HG03280 (cell line): ENCODE data around the gene PYGL.
"Not testable (repeated sequence)": the region's sequence is repeated elsewhere in the genome, so short reads cannot be mapped to it uniquely, and the experiment has no call there.

Experiments used
- ATAC-seq: cut with Tn5 transposase; IDR thresholded peaks from one replicate; pipeline ENCODE4 v1.9.1; 2021; ENCODE audit warnings: mild to moderate bottlenecking, moderate library complexity; ENCODE audit not compliant: unreplicated experiment

PYGL gene

DNA sequence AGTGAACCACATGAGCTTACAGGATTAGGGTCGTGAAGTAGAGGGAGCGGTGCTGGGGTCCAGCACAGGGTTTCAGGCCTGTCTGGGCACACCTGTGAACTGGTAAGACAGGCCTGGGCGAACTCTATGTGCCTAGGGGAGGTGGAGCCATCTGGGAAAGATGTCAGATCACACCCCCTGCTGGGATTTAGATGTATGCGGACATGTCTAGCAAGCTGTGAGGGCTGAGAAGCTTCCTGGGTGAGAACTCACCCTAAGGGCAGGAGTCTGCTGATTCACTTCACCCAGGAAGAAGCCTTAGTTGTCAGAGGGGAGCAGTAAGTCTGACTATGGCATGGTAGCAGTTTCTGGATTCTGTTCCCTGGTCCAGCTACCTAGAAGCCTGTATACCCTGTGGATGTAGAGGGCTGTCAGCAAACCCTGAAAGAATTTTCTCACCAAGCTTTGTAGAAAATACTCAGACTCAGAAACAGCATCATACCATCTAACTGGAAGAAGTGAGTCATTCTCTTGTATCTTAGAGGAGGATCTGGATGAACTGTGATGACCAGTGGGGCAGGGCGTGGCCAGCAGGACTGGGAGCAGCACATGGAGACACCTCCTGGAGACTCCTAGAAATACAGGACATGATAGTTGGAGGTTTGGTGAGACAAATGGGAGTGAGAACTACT lies 11.2 kb upstream of the PYGL start:
- no peak for ATAC-seq

- no peak for ATAC-seq
Observed at GRCh38 chr14:50954811-50955372, 10.6 kb upstream of the PYGL start.

DNA sequence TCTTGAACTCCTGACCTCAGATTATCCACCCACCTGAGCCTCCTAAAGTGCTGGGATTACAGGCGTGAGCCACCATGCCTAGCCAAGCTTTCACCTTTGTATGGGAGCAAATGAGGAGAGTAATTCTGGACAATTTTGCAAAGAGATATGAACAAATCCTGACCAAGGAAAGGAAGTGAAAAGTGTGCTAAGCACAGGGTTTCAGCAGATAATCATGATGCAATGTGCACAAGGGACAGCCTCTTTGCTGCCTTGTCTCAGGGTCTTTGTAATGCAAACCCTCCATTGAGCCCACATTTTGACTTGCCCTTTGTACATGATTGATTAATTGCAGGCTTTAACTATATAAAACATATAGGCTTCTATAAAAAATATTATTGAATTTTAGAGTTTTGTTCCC lies 9.2 kb upstream of the PYGL start:
- ATAC-seq = no peak

DNA sequence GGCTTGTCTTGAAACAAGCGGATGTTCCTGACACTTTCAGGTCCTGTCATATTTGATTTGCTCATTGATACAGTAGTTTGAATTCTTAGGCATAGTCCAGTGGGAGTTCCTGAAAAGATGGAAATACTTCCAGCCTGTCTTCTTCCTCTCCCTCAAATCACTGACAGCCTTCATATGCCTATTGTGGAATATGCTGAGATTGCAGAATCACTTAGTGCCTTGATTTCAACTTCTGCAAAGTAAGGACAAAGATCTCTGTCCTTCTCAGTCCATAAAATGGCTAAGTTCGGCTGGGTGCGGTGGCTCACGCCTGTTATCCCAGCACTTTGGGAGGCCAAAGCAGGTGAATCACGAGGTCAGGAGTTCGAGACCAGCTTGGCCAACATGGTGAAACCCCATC lies 6.7 kb upstream of the PYGL start:
- ATAC-seq = no peak

DNA sequence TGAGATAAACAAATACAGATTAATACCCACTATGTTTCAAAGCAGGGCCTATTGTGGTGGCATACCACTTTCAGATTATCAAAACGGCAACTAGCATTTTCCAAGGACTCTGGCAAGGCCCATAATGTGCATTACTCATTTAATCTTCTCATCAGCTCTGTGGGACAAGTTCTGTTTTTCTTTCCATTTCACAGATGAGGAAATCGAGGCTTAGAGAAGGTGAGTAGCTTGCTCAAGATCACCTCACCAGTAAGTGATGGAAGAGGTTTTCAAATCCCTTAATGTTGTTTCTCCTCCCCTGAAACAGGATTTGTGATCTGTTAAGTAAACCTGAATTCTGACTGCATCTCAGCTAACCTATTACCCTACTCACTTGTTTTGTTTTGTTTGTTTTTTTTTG lies 3.9 kb upstream of the PYGL start:
- no peak for ATAC-seq

DNA sequence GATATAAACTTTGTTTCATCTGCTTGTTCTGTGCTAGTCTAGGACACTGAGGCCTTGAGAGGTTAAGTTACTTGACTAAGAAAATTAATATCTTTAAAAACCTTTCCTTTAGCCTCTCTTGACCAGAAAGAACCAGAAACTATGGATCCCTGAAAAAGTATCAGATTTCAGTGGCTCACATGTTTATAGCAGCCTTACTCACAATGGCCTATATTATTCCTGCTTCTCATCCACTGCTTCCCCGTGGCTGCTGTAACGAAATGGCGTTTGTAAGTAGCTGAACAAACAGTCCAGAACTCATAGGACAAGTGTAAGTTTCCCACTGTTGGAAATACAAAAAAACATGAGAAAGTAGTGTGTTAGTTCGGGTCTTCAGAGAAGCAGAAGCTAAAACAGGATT lies 3.2 kb upstream of the PYGL start:
- ATAC-seq = no peak

- ATAC-seq = no peak
Observed at GRCh38 chr14:50946234-50946935, 2.1 kb upstream of the PYGL start.

DNA sequence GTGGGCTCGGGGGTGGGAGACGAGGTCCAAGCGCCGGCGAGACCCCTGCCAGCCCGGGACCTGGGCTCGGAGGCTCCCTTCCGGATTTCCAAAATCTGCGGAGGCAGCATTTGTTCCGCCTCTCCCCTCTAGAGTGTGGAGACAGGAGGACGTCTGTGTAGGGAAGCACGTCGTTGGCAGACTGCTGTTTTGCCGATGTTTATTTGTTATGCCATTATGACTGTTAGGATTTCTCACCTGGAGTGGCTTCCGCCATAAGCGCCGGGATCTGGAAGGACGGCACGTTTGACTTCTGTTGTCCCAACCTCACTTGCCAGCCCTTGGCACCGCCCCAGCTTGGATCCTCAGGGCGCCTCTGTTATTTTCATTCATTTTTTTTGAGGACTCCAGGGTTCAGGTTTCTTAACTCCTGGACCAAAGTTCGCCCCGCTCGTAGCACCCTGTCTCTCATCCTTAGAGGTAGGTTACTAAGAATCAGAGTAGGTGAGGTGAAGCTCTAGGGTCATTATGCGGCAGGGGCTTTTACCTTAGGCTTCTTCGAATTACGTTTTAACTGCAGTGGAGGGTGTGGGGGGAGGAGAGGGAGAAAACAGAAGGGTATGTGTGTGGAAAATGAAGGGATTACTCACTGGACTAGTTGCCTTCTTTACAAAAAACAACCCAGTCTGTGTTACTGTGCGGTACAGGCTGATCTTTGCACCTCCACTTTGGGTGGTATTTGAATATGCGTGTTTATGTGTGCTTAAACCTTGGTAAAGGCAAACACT lies 547 bp upstream of the PYGL start:
- no peak for ATAC-seq

DNA sequence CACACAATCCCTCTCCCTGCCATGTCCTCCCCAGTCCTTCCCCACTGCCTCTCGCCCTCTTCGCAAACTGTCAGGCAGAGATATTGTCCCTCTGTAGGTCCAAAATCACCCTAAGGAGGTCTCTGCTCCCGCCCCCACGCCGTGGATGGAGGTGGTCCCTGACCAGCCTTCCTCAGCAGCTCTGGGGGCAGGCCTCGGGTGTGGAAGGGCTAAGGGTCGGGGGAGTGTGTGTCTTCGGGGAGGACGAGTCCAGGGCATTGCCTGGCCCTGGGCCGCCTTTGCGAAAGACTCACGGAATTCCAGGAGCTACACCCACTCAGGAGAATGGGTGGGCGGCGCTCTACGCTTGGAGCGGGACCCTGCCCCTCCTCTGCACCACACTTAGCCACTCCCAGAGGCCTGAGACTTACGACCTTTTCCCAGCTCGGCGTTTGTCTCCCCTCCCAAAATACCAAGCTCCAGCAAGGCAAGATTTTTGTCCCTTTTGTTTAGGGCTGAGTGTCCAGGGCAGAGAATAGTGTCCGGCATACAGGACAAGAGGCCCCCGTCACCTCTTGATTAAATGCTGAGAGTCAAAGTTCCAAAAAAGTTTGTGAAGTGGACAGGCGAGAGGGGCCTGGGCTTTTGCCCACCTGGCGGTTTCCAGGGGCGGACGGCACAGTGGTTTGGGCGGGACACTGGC lies 881 bp downstream of the PYGL start:
- no peak for ATAC-seq

DNA sequence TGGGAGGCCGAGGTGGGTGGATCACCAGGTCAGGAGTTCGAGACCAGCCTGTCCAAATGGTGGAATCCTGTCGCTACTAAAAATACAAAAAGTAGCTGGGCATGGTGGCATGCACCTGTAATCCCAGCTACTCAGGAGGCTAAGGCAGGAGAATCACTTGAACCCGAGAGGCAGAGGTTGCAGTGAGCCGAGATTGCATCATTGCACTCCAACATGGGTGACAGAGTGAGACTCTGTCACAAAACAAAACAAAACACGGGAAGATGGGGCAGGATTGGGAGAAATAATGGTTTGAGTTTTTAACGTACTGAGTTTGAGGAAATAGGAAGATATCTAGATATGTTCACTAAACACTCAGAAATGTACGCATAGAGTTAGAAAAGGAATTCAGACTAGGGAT lies 2.6 kb downstream of the PYGL start:
- not testable (repeated sequence) for ATAC-seq

DNA sequence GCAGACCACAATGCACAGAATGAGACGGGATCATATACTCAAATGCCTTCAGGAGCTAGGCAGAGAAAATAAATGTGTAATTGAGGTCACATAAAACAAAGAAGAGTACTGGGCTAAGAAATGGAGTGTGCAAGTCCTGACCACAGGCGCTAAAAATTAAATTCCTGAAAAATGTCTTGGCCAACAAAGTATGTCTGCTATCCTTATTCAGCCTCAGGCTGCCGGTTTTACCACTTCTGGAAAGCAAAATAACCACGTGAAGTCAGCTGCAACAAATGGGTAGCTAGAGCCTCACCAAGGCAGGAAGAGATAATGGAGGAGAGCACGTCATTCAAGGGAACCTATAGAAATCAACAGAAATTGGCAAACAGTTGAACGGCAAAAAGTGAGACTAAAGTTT lies 3.1 kb downstream of the PYGL start:
- ATAC-seq = no peak

GRCh38 chr14:50937800-50938199 lies 6.5 kb downstream of the PYGL start:
- ATAC-seq = no peak

- ATAC-seq = no peak
Observed at GRCh38 chr14:50937325-50937724, 7.0 kb downstream of the PYGL start.

DNA sequence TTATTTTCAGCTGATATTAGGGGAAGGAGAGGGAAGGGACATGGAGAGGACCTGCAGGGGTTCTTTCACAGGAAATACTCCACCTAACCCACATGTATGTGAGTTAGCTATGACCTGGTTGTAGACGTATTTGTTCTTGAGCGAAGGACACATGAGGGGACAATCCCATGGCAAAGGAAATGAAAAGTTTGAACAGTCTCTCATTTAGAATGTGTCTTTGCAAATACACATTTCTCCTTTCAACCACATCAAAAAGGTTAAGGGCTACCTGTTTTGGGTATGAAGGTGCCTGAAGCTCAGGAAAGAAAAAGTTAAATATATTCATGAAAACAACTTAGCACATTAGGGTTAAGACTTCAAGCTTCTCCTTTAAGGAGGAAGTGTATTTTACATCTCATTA lies 7.4 kb downstream of the PYGL start:
- no peak for ATAC-seq

GRCh38 chr14:50936016-50936340 lies 8.3 kb downstream of the PYGL start:
- ATAC-seq = no peak

DNA sequence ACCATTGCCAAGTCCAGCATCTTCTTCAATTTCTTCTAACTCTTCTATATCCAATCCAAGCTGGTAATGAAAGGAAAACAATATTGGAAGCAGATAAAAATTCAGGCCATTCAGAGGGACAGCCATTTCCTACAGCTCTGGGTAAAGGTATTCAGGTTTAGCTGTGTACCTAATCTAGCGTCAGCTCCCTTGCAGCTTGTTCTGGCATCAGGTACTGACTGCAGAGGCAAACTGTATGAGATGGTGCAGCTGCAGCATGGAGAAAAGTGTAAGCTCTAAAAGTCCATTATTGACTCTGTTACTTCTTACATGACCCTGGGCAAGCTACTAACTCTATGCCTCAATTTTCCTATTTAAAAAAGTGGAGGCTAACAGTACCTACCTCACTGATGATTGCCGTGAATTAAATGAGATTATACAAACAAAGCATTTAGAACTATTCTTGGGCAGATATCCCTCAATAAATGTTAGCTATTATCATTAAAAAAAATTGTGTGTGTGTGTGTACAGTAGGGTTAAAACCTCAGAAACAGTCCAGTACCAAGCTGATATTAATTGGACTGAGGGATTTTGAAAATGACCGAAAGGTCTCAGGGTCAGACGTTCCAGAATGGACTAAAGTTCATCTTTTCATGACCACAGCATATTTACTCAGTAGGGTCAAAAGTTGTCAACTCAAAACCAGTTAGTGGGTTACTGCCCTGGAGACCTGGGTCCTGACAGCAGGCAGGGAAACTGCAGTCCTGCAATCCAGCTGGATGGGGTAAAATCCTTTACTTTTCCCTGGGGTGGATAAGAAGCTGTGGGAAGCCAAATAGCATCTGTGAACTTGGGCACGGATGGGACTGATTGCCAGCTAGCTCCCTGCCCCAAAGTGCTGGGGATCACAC lies 8.9 kb downstream of the PYGL start:
- no peak for ATAC-seq

DNA sequence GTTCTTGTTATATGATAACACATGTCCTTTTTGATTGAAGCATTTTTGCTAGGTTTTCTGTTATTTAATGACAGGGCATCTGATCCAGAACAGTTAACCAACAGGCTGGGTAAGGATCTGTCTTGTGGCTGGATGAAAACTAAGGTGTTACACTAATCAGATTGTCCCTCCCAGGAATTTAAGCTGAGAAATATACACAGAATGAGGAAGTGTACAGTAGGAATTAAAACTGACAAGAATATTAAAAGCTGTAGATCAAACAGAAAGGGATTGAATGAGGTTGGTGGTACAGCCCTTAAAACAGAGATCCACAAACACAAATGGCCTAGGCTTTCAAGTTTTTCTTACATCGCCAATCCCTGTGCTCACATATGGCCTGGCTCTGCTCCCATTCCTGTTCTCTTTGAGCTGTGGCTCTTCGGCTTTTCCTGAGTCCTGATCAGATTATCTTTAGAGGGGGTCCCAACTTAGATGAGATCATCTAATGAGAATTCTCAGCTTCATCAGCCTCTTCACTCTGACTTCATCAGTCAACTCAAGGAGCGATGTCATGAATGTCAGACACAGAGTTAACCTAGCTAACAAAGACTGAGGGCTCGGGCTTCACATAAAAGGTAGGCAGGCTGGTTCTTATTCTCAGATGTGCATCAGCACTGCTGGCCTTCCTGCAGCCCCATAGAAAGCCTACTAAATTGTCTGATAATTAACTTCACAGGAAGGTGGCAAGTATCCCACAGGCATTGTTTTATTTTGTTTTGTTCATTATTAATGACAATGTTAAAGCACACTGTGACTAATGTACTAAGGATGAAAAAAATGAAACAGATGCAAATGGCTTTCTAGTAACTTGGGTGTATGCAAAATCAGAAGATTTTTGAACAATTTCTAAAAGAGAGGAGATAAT lies 11.4 kb downstream of the PYGL start:
- ATAC-seq = no peak

GRCh38 chr14:50932156-50932555 lies 12.1 kb downstream of the PYGL start:
- ATAC-seq = no peak

- ATAC-seq = no peak
Observed at GRCh38 chr14:50931559-50931958, 12.7 kb downstream of the PYGL start.
